Mesodermal cell (in vitro differentiated cells): ENCODE data around the gene ZNRD2.
A peak's percentile ranks its signal among the peaks of the same experiment; 100 is the strongest.

Source experiments
- H3K27ac ChIP-seq: 2 replicates; pipeline ENCODE4 v1.7.0; 2013; ENCODE audit warnings: mild to moderate bottlenecking, low read depth, low read length, moderate library complexity; ENCODE audit not compliant: severe bottlenecking
- H3K36me3 ChIP-seq: 2 replicates; pipeline ENCODE4 v1.7.1; 2013; ENCODE audit warnings: mild to moderate bottlenecking, low read length, moderate library complexity; ENCODE audit not compliant: control insufficient read depth, insufficient read depth
- H3K4me1 ChIP-seq: one replicate; pipeline ENCODE4 v1.7.1; 2013; ENCODE audit warnings: mild to moderate bottlenecking, low read length; ENCODE audit not compliant: insufficient read depth, control insufficient read depth, poor library complexity, severe bottlenecking
- H3K4me3 ChIP-seq: 2 replicates; pipeline ENCODE4 v1.7.0; 2013; ENCODE audit warnings: low read length, control low read depth, mild to moderate bottlenecking; ENCODE audit not compliant: insufficient read depth, poor library complexity, severe bottlenecking; ENCODE audit errors: extremely low read depth
- H3K9me3 ChIP-seq: 2 replicates; pipeline ENCODE4 v1.7.1; 2013; ENCODE audit warnings: mild to moderate bottlenecking, low read length, moderate library complexity; ENCODE audit not compliant: control insufficient read depth
- WGBS, 2 experiments: methylation state at CpG; one replicate each; pipeline ENCODE4 v1.1.5; 2013; ENCODE audit warnings: missing lambda C conversion rate in 2 of 2; ENCODE audit not compliant: insufficient coverage in 2 of 2; 5-methylcytosine and 5-hydroxymethylcytosine counted together

Gene ZNRD2

GRCh38 chr11:65584106-65584505 is 13.8 kb downstream of the ZNRD2 start:
- H3K36me3 ChIP-seq: peaks cover 14% of the 10 kb centered on the region
- H3K9me3 ChIP-seq: no peaks in the 10 kb centered on the region
- H3K4me1 ChIP-seq: peaks cover 10% of the 10 kb centered on the region
- H3K4me3 ChIP-seq: no peak overlapping the region
- H3K27ac ChIP-seq: no peak overlapping the region
- WGBS, 2 experiments: 90 to 91% methylated on average over 4 to 7 of the region's 8 CpGs

DNA sequence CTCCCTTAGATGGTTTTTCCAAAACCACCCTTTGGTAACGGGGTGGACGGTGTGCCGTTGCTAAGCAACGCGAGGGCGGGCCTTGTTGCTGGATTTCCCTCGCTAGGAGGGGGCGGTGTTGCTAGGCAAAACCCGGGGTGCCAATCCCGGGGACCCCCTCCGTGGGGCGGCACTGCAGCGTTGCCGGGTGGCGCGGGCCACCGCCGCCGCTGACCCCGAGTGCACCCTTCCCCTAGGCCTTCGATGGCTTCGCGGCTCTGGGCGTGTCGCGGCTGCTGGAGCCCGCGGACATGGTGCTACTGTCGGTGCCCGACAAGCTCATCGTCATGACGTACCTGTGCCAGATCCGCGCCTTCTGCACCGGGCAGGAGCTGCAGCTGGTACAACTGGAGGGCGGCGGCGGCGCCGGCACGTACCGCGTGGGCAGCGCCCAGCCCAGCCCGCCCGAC is 14.5 kb downstream of the ZNRD2 start:
- Histone ChIP-seq H3K4me1 (peaks cover 12% of the 10 kb centered on the region), H3K9me3 (no peaks in the 10 kb centered on the region), H3K36me3 (peaks cover 14% of the 10 kb centered on the region), H3K27ac (no peak overlapping the region), H3K4me3 (no peak overlapping the region)
- WGBS, 2 experiments: 33 to 48% methylated on average over 35 of the region's 46 CpGs

DNA sequence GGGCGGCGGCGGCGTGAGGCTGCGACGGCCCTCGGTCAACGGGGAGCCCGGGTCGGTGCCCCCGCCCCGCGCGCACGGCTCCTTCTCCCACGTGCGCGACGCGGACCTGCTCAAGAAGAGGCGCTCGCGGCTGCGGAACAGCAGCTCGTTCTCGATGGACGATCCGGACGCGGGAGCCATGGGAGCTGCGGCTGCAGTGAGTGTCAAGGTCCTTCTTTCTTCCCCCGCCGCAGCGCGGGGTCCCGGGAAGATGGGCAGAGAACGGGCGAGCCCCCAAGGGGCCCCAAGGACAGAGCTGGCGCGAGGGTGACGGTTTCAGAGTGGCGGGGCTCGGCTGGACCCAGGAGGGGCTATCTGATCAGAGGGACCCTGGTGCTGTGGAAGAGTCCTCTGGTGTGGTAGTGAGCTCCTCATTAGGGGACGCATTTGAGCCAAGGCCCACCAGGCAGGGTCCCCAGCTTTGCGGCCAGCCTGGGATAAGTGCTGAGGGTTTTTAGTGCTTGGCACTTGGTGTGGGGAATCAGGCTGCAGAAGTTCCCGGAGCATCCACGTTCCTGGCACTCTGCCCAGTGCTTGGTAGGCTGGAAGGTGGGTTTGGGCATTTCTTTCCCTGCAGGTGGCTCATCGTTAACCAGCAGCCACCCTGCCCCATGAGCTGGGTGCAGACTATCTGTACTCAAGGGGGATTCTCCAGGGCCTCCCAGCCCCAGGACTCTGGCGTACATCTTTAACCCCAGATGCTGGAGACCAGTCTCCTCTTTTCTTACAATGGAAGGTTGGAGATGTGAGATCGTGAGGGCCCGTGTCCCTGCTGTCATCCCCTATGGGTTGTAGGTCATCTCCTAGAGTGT is 15.3 kb downstream of the ZNRD2 start:
- WGBS, 2 experiments: 64 to 65% methylated on average over 43 to 48 of the region's 51 CpGs
- no peak overlapping the region for H3K27ac ChIP-seq

DNA sequence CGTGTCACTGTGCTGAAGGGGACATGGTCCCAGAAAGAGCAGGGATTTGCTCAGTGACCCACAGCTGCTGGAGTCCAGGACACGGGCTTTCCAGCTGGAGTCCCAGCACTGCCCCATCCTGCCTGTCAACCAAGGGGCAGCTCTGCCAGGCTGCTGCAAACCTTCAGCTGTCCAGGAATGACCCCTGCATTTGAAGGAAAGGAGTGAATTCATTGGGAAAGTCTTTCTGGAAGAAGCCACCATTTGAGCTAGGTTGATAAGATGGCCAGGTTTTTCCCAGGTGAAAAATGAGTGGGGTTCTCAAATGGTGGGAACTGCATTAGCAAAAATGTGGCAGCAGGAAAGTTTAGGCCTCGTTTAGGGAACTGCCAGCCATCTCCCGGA is 16.0 kb downstream of the ZNRD2 start:
- Histone ChIP-seq H3K36me3 (peaks cover 10% of the 10 kb centered on the region), H3K9me3 (no peaks in the 10 kb centered on the region), H3K4me3 (no peak overlapping the region), H3K27ac (no peak overlapping the region), H3K4me1 (peaks cover 12% of the 10 kb centered on the region)
- WGBS, 2 experiments: 88 to 95% methylated on average over 4 of the region's 4 CpGs

More for the DNA sequence above, 15.3 kb downstream of the ZNRD2 start:
- Histone ChIP-seq H3K4me3 (no peak overlapping the region), H3K4me1 (peaks cover 12% of the 10 kb centered on the region), H3K9me3 (no peaks in the 10 kb centered on the region), H3K36me3 (peaks cover 14% of the 10 kb centered on the region)

GRCh38 chr11:65586676-65587075 is 16.4 kb downstream of the ZNRD2 start:
- H3K9me3 ChIP-seq: no peaks in the 10 kb centered on the region
- peaks cover 12% of the 10 kb centered on the region for H3K4me1 ChIP-seq
- H3K27ac ChIP-seq: no peak overlapping the region
- H3K4me3 ChIP-seq: no peak overlapping the region
- WGBS, 2 experiments: 79 to 83% methylated on average over 1 to 2 of the region's 2 CpGs
- H3K36me3 ChIP-seq: peaks cover 8% of the 10 kb centered on the region

GRCh38 chr11:65588199-65589054 is 18.1 kb downstream of the ZNRD2 start:
- 72 to 78% methylated on average over 13 of the region's 13 CpGs for WGBS, 2 experiments
- Histone ChIP-seq H3K4me1 (peaks cover 12% of the 10 kb centered on the region), H3K27ac (no peak overlapping the region), H3K9me3 (no peaks in the 10 kb centered on the region), H3K36me3 (peaks cover 4% of the 10 kb centered on the region), H3K4me3 (no peak overlapping the region)

DNA sequence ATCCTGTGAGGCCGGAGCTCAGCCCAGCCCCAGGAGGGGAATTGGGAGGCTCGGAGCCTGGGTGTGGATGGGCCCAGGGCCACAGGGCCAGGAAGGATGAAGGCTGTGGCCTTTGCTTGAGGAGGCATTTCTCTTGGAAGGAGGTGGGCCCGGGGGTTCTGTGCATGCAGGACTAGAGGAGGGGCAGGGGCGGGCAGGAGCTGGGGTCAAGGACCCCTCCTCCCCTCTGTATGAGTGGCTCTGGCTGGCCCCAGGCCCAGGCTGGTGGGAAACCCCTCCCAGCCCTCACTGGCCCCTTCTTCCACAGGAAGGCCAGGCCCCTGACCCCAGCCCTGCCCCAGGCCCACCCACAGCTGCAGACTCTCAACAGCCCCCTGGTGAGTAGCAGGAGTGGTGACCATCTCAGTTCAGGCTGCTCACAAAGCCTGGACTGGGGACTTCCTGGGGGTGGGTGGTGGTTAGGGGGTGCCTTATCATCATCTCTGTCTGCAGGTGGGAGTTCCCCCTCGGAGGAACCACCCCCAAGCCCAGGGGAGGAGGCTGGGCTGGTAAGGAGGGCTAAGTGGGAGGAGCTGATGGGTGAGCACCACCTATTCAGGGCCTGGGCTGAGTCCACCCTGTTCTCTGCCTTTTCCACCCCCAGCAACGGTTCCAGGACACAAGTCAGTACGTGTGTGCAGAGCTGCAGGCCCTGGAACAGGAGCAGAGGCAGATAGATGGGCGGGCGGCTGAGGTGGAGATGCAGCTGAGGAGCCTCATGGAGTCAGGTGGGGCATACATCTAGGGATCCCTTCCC is 19.4 kb downstream of the ZNRD2 start:
- Histone ChIP-seq H3K4me3 (no peak overlapping the region), H3K4me1 (peaks cover 12% of the 10 kb centered on the region), H3K36me3 (peaks cover 4% of the 10 kb centered on the region), H3K9me3 (no peaks in the 10 kb centered on the region), H3K27ac (no peak overlapping the region)
- WGBS, 2 experiments: 83 to 85% methylated on average over 6 of the region's 9 CpGs

- Histone ChIP-seq H3K4me1 (peaks cover 12% of the 10 kb centered on the region), H3K36me3 (peaks cover 4% of the 10 kb centered on the region), H3K4me3 (no peak overlapping the region), H3K9me3 (no peaks in the 10 kb centered on the region), H3K27ac (no peak overlapping the region)
- WGBS, 2 experiments: 88 to 93% methylated on average over 5 to 8 of the region's 8 CpGs
These were observed 20.0 kb downstream of the ZNRD2 start for GRCh38 chr11:65590240-65590738.

GRCh38 chr11:65591939-65592857 is 21.9 kb downstream of the ZNRD2 start:
- no peaks in the 10 kb centered on the region for H3K9me3 ChIP-seq
- WGBS, 2 experiments: 8% methylated on average over 89 to 106 of the region's 106 CpGs

More at GRCh38 chr11:65591939-65592857, 21.9 kb downstream of the ZNRD2 start:
- Histone ChIP-seq H3K27ac (no peak overlapping the region), H3K36me3 (no peaks in the 10 kb centered on the region), H3K4me3 (peak overlapping the region; percentile 30), H3K4me1 (peaks cover 12% of the 10 kb centered on the region)
